ENCODE results near the gene FILIP1. TPM values are rescaled to one million over a fixed set of nuclear protein-coding genes. Genes with fewer than 3 reads are reported as not detected.

The FILIP1 gene
- total RNA-seq, 4 donors from 2014 or later: 41.7 to 53.3 (median 48.4) TPM

DNA sequence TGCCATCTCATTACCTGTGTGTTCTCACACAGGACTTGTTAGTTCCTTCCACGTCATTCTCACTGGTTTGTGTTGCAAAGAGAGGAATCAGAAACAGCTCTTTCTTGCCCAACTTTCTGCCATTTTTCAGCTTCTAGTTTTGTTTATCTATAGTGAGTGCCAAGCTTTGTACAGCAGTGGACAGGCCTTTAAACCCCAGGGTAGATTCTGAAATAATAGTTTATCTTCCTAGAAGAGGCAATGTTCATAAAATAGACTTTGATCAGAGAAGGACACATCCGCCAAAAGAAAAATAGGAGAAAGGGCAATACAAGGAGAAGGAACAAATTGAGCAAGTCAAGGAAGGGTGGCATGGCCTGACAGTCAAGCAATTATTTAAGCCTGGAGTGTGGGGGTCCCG lies 191.3 kb downstream of the FILIP1 start:
- H3K9me3 ChIP-seq: no peaks in the 10 kb centered on the region
- intact Hi-C loops (cut with DNase I): loop anchor here (5.0 kb wide), 1 partner anchor 60 kb away; no protein-coding TSS in a partner anchor
- TF ChIP-seq CTCF (IDR thresholded peaks at IDR 0.05) (no peak), POLR2AphosphoS5 (IDR thresholded peaks at IDR 0.05) (no peak), EP300 (IDR thresholded peaks at IDR 0.05) (no peak), POLR2A (IDR thresholded peaks at IDR 0.05; ENCODE audit: low read depth) (no peak)
- 90% methylated on average over 3 of the region's 3 CpGs for WGBS
- peak overlapping the region in 2 of 4 donors; percentile 5 to 32 for H3K27ac ChIP-seq (replicated peaks in 1 of 4)
- H3K36me3 ChIP-seq: no peaks in the 10 kb centered on the region
- H3K4me1 ChIP-seq: peaks cover 18 to 31% (median 29%) of the 10 kb centered on the region in 4 donors
- no peak for DNase-seq (ENCODE audit: extremely low spot score)
- H3K27me3 ChIP-seq: no peaks in the 10 kb centered on the region
- H3K4me3 ChIP-seq: no peak overlapping the region

GRCh38 chr6:75301537-75301936 lies 192.1 kb downstream of the FILIP1 start:
- DNase-seq (ENCODE audit: extremely low spot score): no peak
- no peaks in the 10 kb centered on the region for H3K9me3 ChIP-seq
- intact Hi-C loops (cut with DNase I): loop anchor here (5.0 kb wide), 1 partner anchor 61 kb away; no protein-coding TSS in a partner anchor
- H3K4me1 ChIP-seq: peaks cover 18 to 31% (median 29%) of the 10 kb centered on the region in 4 donors
- no peaks in the 10 kb centered on the region for H3K36me3 ChIP-seq
- H3K4me3 ChIP-seq: no peak overlapping the region
- H3K27ac ChIP-seq (replicated peaks in 1 of 4): peak overlapping the region in 2 of 4 donors; percentile 5 to 32
- TF ChIP-seq EP300 (IDR thresholded peaks at IDR 0.05) (no peak), POLR2AphosphoS5 (IDR thresholded peaks at IDR 0.05) (no peak), POLR2A (IDR thresholded peaks at IDR 0.05; ENCODE audit: low read depth) (no peak), CTCF (IDR thresholded peaks at IDR 0.05) (no peak)
- no peaks in the 10 kb centered on the region for H3K27me3 ChIP-seq

DNA sequence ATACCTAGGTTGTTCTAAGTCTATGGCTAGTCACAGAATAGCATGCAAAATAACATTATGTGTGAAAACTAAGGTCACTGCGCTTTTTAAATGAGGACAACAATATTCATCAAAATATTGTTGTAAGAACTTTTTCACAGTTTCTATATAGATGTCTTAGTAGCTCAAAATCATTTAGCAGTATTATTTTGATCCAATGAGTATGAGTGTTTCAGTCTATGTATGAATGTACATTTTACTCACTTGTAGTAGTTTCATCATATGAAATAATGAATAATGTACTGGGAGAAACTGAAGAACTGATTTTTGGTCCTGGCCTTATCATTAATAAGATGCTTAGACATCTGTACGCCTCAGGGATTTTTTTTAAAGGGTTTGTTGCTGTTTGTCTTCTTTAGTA lies 192.5 kb downstream of the FILIP1 start:
- no peak overlapping the region for H3K27ac ChIP-seq (replicated peaks in 1 of 4)
- intact Hi-C loops (cut with DNase I): loop anchor here (5.0 kb wide), 1 partner anchor 61 kb away; no protein-coding TSS in a partner anchor
- peaks cover 16 to 27% (median 26%) of the 10 kb centered on the region in 4 donors for H3K4me1 ChIP-seq
- no peaks in the 10 kb centered on the region for H3K36me3 ChIP-seq
- TF ChIP-seq EP300 (IDR thresholded peaks at IDR 0.05) (no peak), POLR2AphosphoS5 (IDR thresholded peaks at IDR 0.05) (no peak), POLR2A (IDR thresholded peaks at IDR 0.05; ENCODE audit: low read depth) (no peak), CTCF (IDR thresholded peaks at IDR 0.05) (no peak)
- no peak for DNase-seq (ENCODE audit: extremely low spot score)
- WGBS: 96% methylated on average over 2 of the region's 2 CpGs
- no peaks in the 10 kb centered on the region for H3K9me3 ChIP-seq
- H3K4me3 ChIP-seq: no peak overlapping the region
- no peaks in the 10 kb centered on the region for H3K27me3 ChIP-seq

DNA sequence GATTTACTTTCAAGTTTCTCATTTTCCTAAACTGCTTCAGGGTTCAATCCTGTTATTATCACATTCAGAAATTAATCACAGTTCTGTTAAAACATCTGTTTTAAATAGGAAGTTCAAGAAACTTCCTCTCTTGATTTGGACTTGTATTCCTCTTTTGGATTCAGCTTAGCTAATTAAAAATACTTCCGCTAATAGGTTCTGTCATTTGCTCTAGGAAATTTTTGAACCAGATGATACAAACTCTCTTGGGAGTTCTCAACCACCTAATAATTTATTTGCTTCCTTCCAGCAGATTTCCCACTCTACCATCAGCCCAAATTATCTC lies 193.1 kb downstream of the FILIP1 start:
- Histone ChIP-seq H3K27me3 (no peaks in the 10 kb centered on the region), H3K36me3 (no peaks in the 10 kb centered on the region), H3K4me1 (peaks cover 13 to 23% (median 21%) of the 10 kb centered on the region in 4 donors), H3K4me3 (no peak overlapping the region), H3K27ac (replicated peaks in 1 of 4) (peak overlapping the region; percentile 41 to 68 (median 61)), H3K9me3 (no peaks in the 10 kb centered on the region)
- TF ChIP-seq CTCF (IDR thresholded peaks at IDR 0.05): no peak
- TF ChIP-seq POLR2A (IDR thresholded peaks at IDR 0.05; ENCODE audit: low read depth): no peak
- no peak for TF ChIP-seq POLR2AphosphoS5 (IDR thresholded peaks at IDR 0.05)
- TF ChIP-seq EP300 (IDR thresholded peaks at IDR 0.05): no peak
- intact Hi-C loops (cut with DNase I): loop anchor here (5.0 kb wide), 1 partner anchor 62 kb away; no protein-coding TSS in a partner anchor
- 57% methylated on average over 1 of the region's 1 CpG for WGBS
- DNase-seq (ENCODE audit: extremely low spot score): no peak
